ENCODE data around the gene CFAP97D2. TPM values are rescaled to one million over a fixed set of nuclear protein-coding genes. Genes with fewer than 3 reads are reported as not detected.
A peak's percentile ranks its signal among the peaks of the same experiment; 100 is the strongest.
"Not testable (repeated sequence)": the region's sequence is repeated elsewhere in the genome, so short reads cannot be mapped to it uniquely, and the experiment has no call there.

Gene CFAP97D2
- total RNA-seq, 2 donors from 2014 or later = not detected

DNA sequence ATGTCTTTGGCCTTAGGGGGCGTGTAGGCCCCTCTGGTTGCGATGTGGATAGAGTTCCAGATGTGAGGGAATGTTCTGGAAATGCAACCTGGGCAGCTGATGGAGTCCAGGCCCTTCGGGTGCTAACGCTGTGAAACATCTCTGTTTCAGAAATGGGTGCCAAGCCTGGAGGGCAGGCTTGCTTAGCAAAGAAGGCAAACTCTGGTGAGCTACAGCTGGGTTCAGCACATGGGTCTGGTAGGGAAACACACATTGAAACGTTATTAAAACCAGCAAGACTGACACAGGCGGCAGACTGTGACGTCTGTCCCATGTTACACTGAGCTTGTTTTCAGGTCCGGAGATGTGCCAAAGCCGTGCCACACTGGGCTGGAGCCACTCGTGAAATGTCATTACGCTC is 47.0 kb downstream of the CFAP97D2 start:
- intact Hi-C loops (cut with DNase I) = loop anchor here (1.0 to 2.0 kb wide), 3 partner anchors 275 to 407 kb away; no protein-coding TSS in a partner anchor
- ATAC-seq (no peak), DNase-seq (no peak)

DNA sequence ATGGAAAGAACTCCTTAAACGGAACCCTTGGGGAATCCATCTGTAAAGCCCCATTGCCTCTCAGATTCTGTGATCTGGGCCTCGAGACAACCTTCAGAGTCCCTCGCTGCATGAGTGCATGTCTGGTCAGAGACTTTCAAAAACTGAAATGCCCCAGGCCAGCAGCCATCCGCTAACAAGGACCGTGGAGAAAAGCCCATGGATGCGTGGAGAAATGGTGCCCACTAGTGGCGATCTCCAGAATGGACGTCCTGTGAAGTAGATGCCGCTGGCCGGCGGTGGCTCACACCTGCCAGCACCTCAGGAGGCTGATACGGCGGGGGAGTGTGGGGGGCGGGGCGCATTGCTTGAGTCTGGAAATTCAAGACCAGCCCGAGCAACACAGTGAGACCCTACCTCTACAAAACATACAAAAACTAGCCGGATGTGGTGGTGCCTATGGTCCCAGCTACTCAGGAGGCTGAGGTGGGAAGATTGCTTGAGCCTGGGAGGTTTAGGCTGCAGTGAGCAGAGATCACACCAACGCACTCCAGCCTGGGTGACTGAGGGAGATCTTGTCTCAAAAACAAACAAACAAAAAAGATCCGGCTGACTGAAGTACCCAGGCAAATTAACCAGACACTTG is 47.8 kb downstream of the CFAP97D2 start:
- intact Hi-C loops (cut with DNase I) = loop anchor here (1.0 to 2.0 kb wide), 3 partner anchors 276 to 408 kb away; no protein-coding TSS in a partner anchor
- ATAC-seq = peak; percentile 87 to 93
- peak; percentile 84 for DNase-seq

DNA sequence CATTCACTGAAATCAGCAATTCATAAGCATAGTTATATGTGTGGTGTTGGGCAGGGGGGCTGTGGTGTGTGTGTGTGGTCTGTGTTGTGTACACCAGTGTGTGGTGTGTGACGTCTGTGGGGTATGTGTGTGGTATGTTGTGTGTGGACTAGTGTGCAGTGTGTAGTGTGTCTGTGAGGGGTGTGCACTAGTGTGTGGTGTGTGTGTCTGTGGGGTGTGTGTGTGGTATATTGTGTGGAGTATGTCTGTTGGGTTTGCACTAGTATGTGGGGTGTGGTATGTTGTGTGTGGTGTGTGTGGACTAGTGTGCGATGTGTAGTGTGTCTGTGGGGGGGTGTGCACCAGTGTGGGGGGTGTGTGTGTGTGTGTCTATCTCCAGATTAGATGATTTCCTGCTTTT is 48.5 kb downstream of the CFAP97D2 start:
- ATAC-seq (no peak), DNase-seq (no peak)
- intact Hi-C loops (cut with DNase I) = loop anchor here (2.0 kb wide), 2 partner anchors 277 to 409 kb away; no protein-coding TSS in a partner anchor

DNA sequence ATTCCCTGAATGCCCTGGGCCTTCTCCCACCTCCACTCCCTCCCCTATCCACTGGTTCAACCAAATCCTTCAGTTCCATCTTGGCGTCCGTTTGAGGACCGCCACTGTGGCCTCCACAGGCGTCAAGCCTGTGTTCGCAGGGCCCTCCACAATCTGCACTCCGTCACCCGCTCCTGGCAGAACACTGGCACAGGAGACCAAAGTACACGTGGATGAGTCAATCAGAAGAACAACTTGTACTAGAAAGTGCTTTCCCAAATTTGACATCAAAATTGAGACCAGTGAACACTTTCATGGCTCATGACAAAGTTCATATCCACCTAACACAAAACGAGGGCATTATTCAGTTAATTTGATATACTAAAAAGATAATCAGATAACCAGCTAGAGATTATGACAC is 49.1 kb downstream of the CFAP97D2 start:
- intact Hi-C loops (cut with DNase I) = no loop called here
- ATAC-seq (no peak), DNase-seq (no peak)

DNA sequence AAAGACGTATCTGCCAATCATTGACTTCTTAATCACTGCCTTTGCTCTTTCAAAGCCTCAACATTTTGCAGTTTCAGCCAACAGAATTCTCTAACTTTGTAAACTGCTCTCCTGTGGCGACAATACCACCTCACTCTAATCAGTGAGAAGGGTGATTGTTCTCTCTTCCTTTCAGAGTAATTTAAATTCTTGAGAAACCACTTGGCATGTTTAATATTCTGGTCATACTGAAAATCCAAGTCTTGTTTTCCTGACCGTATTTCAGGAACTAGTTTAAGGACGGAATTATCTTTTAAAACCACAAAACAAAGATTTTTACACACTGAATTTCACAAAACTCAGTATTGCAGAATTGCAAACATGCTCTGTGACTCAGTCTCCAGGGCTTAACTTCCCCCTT is 50.4 kb downstream of the CFAP97D2 start:
- ATAC-seq (no peak), DNase-seq (no peak)
- intact Hi-C loops (cut with DNase I) = no loop called here

DNA sequence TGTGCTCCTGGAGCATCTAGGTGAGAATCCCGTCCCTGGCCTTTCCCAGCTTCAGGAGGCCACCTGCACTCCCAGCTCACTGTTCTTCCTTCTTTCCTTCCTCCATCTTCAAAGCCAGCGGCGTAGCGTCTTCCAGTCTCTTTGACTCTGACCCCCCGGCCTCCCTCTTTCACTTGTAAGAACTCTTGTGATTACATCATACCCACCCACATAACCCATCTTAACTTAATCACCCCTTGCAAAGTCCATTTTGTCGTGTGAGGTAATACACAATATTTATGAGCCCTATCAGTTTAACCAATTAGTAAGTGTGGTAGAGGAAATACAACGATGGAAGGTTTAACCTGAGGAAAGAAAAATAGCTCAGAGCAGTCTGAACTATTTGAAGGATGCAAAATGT is 51.1 kb downstream of the CFAP97D2 start:
- no peak for DNase-seq
- intact Hi-C loops (cut with DNase I) = no loop called here
- ATAC-seq = no peak

DNA sequence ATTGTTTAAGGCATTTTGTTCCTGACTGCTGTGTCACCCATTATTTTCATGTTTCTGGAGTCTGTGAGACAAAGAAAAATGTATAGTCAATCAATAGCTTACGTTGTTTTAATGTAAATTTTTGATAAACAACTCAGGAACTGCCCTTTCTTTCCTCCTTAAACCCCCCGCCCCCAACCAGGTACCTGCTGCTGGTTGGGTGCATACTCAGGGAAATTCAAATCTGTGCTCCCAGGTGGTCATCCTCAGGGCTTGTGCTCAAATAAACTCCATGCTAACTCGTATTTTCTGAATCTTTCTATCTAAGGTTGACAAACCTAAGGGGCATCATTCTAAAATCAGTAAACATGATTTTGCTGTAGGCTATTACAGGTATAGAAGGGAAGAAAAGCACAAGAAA is 51.5 kb downstream of the CFAP97D2 start:
- DNase-seq (no peak), ATAC-seq (no peak)
- intact Hi-C loops (cut with DNase I) = no loop called here

DNA sequence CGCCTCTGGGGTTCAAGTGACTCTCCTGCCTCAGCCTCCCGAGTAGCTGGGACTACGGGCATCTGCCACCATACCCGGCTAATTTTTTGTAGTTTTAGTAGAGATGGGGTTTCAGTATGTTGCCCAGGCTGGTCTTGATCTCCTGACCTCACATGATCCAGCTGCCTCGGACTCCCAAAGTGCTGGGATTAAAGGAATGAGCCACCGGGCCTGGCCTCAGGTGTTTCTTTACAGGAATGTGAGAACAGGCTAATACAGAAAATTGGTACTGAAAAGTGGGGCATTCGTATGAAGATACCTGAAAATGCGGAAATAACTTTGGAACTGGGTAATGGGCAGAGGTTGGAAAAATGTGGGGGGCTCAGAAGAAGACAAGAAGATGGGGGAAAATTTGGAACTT is 52.8 kb downstream of the CFAP97D2 start:
- DNase-seq (no peak), ATAC-seq (no peak)
- intact Hi-C loops (cut with DNase I) = no loop called here

DNA sequence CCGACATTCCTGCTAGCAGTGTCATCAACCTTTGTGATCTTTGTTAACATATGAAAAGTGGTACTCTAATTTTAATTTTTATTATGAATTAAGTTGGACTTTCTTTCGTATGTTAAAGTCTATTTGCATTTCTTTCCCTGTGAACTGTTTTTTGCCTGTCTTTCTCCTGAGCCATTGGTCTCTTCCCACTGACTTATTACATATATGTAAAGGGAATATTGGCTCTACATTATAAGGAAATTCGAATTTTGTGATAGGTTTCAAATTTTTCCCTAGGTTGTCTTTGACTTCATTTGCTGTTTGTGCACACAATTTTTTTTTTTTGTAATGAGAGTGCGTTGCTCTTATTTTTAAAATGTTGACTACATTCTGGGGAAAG is 55.2 kb downstream of the CFAP97D2 start:
- DNase-seq (no peak), ATAC-seq (no peak)
- intact Hi-C loops (cut with DNase I) = no loop called here

DNA sequence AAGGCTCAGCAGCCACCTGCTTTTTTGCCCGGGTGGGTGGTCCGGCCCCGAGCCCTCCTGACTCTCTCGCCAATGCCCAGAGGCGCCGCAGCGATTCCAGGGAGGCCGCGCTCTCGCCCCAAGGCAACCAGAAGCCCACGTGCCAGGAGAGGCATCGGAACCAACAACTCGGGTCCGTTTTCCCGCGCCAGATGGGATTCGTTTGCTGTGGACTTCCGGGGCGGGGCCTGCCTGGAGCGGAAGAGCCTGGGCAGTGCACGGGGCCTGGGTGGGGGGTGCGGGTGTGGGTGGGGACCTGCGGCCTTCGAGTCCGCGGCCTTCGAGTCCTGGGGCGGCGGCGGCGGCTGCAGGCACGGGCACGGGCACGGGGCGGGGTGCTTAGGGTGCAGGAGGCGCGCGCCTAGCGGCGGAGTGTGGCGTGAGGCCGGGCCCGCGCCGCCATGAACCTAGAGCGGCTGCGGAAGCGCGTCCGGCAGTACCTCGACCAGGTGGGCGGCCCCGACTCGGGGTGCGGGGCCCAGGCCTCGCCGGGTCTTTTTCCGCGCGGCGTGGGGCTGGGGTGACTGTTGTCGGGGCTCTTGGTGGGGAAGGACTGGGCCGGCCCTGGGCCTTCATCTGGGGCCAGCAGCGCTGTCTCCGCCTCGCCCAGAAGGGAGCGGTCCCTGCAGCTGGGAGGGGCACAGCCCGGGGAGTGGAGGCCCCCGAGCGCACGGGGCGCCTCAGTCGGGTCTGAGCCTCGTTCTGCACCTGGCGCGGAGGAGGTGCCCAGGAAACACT is 55.8 kb downstream of the CFAP97D2 start, which contains the start of gene CDC16:
CDC16 (plus strand) TSS at position 253 of the 777 bp plus-strand sequence; CDS start at position 441, 188 bp downstream.
- DNase-seq = peak; percentile 95
- ATAC-seq = peak; percentile 99
- intact Hi-C loops (cut with DNase I) = no loop called here

DNA sequence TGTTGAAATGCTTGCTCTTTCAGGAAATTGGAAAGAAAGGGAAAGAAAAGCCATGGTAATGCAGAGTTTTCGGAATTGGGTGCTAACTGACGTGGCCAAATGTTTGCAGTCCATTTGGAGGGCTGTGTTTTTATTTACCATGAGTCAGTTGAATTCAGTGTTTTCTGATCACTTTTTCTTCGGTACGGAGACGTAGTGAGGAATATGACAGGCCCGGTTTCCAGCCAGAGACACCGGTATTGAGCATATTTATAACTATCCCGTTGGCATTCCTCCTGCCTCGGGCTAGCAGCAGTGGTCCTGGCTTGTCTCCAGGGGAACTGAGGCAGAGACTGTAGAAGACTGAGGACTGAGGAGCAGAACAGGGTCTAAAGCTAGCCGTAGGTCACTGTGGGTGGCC is 56.6 kb downstream of the CFAP97D2 start:
- ATAC-seq (no peak), DNase-seq (no peak)
- intact Hi-C loops (cut with DNase I) = no loop called here

DNA sequence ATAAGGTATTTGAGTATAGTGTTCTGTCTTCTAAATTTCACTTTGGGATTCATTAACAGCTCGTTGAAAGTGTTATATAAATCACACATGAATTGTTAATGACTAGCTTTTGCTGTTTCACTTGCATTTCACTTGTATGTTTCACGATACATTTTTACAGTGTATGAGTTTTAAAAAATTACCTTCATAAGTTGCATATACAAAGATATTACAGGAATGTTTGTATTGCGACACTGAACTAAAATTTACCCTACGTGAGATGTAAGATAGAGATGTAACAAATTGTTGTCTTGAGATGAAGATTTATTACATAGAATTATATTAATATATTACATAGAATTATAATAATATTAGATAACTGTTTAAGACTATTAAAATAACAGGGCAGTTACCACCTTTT is 57.2 kb downstream of the CFAP97D2 start:
- no peak for ATAC-seq
- intact Hi-C loops (cut with DNase I) = no loop called here
- no peak for DNase-seq

DNA sequence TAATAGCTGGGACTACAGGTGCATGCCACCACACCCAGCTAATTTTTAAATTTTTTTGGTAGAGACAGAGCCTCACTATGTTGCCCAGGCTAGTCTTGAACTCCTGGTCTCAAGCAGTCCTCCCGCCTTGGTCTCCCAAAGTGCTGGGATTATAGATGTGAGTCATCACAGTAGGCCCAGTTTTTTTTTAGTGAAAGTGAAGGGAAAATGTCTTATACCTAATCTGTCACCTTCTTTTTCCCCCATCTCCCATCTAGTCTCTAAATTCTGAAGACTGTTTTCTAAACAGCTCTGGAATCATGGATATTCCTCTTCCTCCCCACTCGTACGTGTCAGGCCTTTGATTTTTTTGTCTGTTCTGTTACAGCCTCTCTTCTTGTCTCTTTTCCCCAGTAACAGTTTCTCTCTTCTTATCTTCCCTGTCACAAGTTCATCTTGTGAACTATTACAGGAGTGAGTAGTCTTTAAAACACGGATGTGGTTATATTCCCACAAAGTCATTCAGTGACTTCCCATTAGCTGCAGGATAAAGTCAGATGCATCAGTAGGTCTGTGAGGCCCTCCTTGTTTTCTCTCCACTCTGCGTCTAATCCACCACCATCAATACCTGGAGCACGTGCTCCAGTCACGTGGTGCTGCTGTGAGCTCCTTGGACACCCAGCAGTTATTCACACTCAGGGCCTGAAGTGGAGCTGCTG is 58.5 kb downstream of the CFAP97D2 start:
- ATAC-seq (no peak), DNase-seq (no peak)
- intact Hi-C loops (cut with DNase I) = no loop called here

DNA sequence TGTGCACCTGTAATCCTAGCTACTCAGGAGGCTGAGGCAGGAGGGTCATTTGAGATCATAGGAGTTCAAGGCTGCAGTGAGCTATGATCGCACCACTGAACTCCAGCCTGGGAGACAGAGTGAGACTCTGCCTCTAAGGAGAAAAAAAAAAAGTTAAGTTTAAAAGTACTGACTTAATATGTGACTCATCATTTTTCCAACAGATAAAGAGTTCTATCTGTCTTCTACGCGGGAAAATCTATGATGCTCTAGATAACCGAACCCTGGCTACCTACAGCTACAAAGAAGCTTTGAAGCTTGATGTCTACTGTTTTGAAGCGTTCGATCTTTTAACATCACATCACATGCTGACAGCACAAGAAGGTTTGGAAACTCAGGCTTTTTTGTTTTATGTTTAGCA is 62.9 kb downstream of the CFAP97D2 start:
- no peak for DNase-seq
- intact Hi-C loops (cut with DNase I) = no loop called here
- no peak for ATAC-seq

DNA sequence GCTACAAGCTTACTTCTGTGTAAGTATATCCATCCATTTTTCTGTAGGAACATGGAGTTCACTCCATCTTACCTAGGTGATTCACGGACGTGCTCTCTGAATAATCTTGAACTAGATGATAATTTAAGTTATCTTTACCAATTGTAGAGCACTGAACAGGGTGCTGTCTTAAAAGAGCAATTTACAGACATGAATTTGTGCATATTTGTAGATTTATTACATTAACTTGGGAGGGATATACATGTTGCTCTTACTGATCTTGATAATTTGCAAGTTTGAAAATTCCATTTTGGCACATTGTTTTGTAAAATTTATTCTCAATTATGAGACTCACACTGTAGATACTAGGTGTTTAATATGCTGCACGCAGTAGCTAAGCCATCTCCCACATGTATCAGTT is 64.9 kb downstream of the CFAP97D2 start:
- ATAC-seq (no peak), DNase-seq (no peak)
- intact Hi-C loops (cut with DNase I) = no loop called here

DNA sequence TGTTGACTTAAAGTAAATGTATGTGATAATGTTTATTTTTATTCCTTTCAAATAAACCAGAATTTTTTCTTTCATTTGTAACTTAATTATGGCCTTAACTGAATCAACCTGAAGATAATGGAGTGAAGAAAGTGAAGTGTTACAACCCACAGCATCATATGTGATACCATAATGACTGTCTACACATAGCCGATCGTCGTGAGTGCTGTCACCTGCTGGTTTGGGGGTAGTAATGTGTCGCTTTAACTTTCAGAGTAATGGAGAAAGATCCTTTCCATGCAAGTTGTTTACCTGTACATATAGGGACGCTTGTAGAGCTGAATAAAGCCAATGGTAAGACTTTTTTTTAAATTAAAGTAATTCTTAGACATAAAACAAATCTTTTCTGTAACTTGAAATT is 65.6 kb downstream of the CFAP97D2 start:
- DNase-seq = no peak
- no peak for ATAC-seq
- intact Hi-C loops (cut with DNase I) = no loop called here

DNA sequence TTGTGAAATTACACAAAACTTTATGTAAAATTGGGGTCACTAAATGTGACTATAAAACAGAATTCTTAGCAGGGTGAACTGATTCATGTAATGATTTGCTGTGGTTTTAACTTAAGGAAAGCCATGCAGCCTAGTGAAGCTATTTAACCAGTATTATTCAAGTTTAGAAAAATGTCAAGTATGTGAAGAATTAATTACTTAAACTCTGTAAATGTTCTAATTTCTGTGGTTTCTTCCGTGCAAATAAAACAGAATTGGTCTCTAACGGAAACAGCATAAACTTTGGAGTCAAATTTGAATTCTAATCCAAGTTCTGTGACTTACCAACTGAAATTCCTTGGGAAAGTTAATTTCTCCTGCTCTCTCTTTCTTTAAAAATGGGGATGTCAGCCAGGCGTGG is 69.0 kb downstream of the CFAP97D2 start:
- no peak for DNase-seq
- intact Hi-C loops (cut with DNase I) = no loop called here
- ATAC-seq = no peak

DNA sequence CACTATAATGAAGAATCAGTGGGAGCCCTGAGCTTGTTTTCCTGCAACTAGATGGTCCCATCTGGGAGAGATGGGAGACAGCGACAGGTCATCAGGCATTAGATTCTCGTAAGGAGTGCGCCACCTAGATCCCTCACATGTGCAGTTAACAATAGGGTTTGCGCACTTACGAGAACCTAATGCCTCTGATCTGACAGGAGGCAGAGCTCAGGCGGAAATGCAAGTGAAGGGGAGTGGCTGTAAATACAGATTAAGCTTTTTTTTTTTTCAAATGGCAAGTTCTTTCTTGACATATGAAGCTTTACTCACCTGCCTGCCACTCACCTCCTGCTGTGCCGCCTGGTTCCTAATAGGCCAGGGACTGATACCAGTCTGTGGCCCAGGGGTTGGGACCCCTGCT is 70.0 kb downstream of the CFAP97D2 start:
- intact Hi-C loops (cut with DNase I) = no loop called here
- ATAC-seq (no peak), DNase-seq (no peak)

DNA sequence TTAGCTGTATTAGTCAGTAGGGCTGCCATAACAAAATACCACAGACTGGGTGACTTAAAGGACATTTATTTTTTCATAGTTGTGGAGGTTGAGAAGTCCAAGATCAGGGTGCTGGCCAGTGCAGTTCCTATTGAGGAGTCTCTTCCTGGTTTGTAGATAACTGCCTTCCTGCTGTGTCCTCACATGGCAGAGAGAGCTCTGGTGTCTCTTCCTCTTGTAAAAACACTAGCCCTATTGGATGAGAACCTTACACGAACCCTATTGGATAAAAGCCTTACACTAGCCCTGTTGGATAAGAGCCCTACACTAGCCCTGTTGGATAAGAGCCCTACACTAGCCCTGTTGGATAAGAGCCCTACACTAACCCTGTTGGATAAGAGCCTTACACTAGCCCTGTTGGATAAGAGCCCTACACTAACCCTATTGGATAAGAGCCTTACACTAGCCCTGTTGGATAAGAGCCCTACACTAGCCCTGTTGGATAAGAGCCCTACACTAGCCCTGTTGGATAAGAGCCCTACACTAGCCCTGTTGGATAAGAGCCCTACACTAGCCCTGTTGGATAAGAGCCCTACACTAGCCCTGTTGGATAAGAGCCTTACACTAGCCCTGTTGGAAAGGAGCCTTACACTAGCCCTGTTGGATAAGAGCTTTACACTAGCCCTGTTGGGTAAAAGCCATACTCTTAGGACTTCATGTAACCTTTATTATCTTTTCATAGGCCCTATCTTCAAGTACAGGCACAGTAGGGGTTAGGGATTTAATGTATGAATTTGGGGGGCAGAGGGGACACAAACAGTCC is 72.8 kb downstream of the CFAP97D2 start:
- DNase-seq; intact Hi-C loops (cut with DNase I); ATAC-seq: not testable (repeated sequence)
